HG02678 (cell line): ENCODE results near the gene PRM2.

Experiments
- ATAC-seq: cut with Tn5 transposase; IDR thresholded peaks from one replicate; pipeline ENCODE4 v1.9.1; 2021; ENCODE audit warnings: mild to moderate bottlenecking, moderate library complexity; ENCODE audit not compliant: unreplicated experiment

PRM2 gene

GRCh38 chr16:11232852-11233726 lies 43.2 kb downstream of the PRM2 start:
- ATAC-seq: peak; percentile 73

GRCh38 chr16:11232302-11232851 lies 43.9 kb downstream of the PRM2 start:
- no peak for ATAC-seq

GRCh38 chr16:11231367-11231970 lies 44.8 kb downstream of the PRM2 start:
- ATAC-seq: no peak

- no peak for ATAC-seq
Measured at GRCh38 chr16:11229906-11230305, 46.4 kb downstream of the PRM2 start.

GRCh38 chr16:11229432-11229831 lies 46.8 kb downstream of the PRM2 start:
- no peak for ATAC-seq

- no peak for ATAC-seq
Measured at GRCh38 chr16:11225677-11226549, 50.4 kb downstream of the PRM2 start.
